Thyroid gland (tissue), 4 donors: ENCODE results near the gene INSL6.

ENCODE experiments used
- CTCF ChIP-seq, 6 experiments: fragments of 200-600 bp in 3 of 6; fragments of 450-650 bp in 3 of 6; sonication (generic) in 3 of 6; IDR thresholded peaks; one replicate each; pipeline ENCODE4 v1.5.1; 2016 to 2019; ENCODE audit warnings: antibody characterized with exemption in 6 of 6, mild to moderate bottlenecking in 2 of 6, inconsistent platforms in 1 of 6, moderate library complexity in 1 of 6
- POLR2A ChIP-seq, 2 donors: fragments of 450-650 bp; IDR thresholded peaks; one replicate each; pipeline ENCODE4 v1.6.1; 2017; ENCODE audit warnings: antibody characterized with exemption in 2 of 2, mild to moderate bottlenecking in 2 of 2, moderate library complexity in 1 of 2

GRCh38 chr9:5186416-5187169 lies 1.2 kb upstream of the INSL6 start:
- TF ChIP-seq CTCF (IDR thresholded peaks at IDR 0.05) (peak in 5 of 6 experiments; percentile 40 to 88 (median 51)), POLR2A (IDR thresholded peaks at IDR 0.05) (no peak)
